Superior temporal gyrus (tissue), 1 donor: Measurements from ENCODE around the gene CDC16.
A peak's percentile ranks its signal among the peaks of the same experiment; 100 is the strongest.
"Not testable (repeated sequence)": the region's sequence is repeated elsewhere in the genome, so short reads cannot be mapped to it uniquely, and the experiment has no call there.

Experiments
- DNase-seq: peaks from one replicate; pipeline ENCODE4 v3.0.0-alpha.2; 2016; ENCODE audit errors: extremely low spot score

The CDC16 gene

GRCh38 chr13:114234645-114235421, at the start of gene CDC16:
CDC16 (plus strand) TSS chr13:114234897; CDS start chr13:114235085, 188 bp downstream.
- peak; percentile 92 for DNase-seq

- no peak for DNase-seq
Observed at GRCh38 chr13:114185182-114185971, 49.3 kb upstream of the CDC16 start.

- no peak for DNase-seq
Observed at GRCh38 chr13:114194853-114195252, 39.8 kb upstream of the CDC16 start.

- DNase-seq = no peak
Observed at GRCh38 chr13:114196629-114197028, 38.1 kb upstream of the CDC16 start.

GRCh38 chr13:114198556-114198955, 36.1 kb upstream of the CDC16 start:
- DNase-seq = no peak

GRCh38 chr13:114199526-114199925, 35.2 kb upstream of the CDC16 start:
- DNase-seq = not testable (repeated sequence)

- no peak for DNase-seq
Observed at GRCh38 chr13:114199954-114200353, 34.7 kb upstream of the CDC16 start.

- no peak for DNase-seq
Observed at GRCh38 chr13:114200399-114200911, 34.2 kb upstream of the CDC16 start.

- DNase-seq = no peak
Observed at GRCh38 chr13:114202581-114202980, 32.1 kb upstream of the CDC16 start.

GRCh38 chr13:114203536-114203935, 31.2 kb upstream of the CDC16 start:
- no peak for DNase-seq

- no peak for DNase-seq
Observed at GRCh38 chr13:114204894-114205293, 29.8 kb upstream of the CDC16 start.

GRCh38 chr13:114208134-114208533, 26.6 kb upstream of the CDC16 start:
- no peak for DNase-seq

GRCh38 chr13:114211446-114212157, 23.1 kb upstream of the CDC16 start:
- DNase-seq = no peak

GRCh38 chr13:114212158-114212495, 22.6 kb upstream of the CDC16 start:
- DNase-seq = no peak

GRCh38 chr13:114213980-114214379, 20.7 kb upstream of the CDC16 start:
- no peak for DNase-seq

GRCh38 chr13:114219392-114219791, 15.3 kb upstream of the CDC16 start:
- no peak for DNase-seq

- DNase-seq = no peak
Observed at GRCh38 chr13:114222461-114222968, 12.2 kb upstream of the CDC16 start.

GRCh38 chr13:114224201-114224600, 10.5 kb upstream of the CDC16 start:
- DNase-seq = no peak

- no peak for DNase-seq
Observed at GRCh38 chr13:114225610-114226009, 9.1 kb upstream of the CDC16 start.

GRCh38 chr13:114226088-114226487, 8.6 kb upstream of the CDC16 start:
- no peak for DNase-seq

- peak; percentile 96 for DNase-seq
Observed at GRCh38 chr13:114226699-114227323, 7.9 kb upstream of the CDC16 start.

- no peak for DNase-seq
Observed at GRCh38 chr13:114227528-114227927, 7.2 kb upstream of the CDC16 start.
